DND-41 (cell line): ENCODE measurements around the gene RNPEPL1.

ENCODE experiments used
- ATAC-seq: fragments of 200-7000 bp; cut with Tn5 transposase; 3 replicates; pipeline ENCODE4 v1.9.1; 2021; ENCODE audit warnings: low read depth; ENCODE audit not compliant: insufficient read depth
- DNase-seq: peaks from one replicate; pipeline ENCODE4 v3.0.0-alpha.2; 2020
- H2AFZ ChIP-seq: 2 replicates; pipeline ENCODE4 v1.6.0; 2012; ENCODE audit warnings: low read depth, low read length
- H3K27ac ChIP-seq: 2 replicates; pipeline ENCODE4 v1.5.1; 2012; ENCODE audit warnings: low read length, inconsistent platforms
- H3K27me3 ChIP-seq: fragments of 200-600 bp; sonication (generic); 2 replicates; pipeline ENCODE4 v1.6.0; 2012; ENCODE audit warnings: low read length, mild to moderate bottlenecking, inconsistent platforms; ENCODE audit not compliant: insufficient read depth, poor library complexity
- H3K36me3 ChIP-seq: 2 replicates; pipeline ENCODE4 v1.5.1; 2012; ENCODE audit warnings: low read length, inconsistent platforms; ENCODE audit not compliant: insufficient read depth
- H3K4me1 ChIP-seq: 2 replicates; pipeline ENCODE4 v1.5.1; 2012; ENCODE audit warnings: mild to moderate bottlenecking, low read length; ENCODE audit not compliant: insufficient read depth
- H3K4me2 ChIP-seq: 2 replicates; pipeline ENCODE4 v1.6.0; 2012; ENCODE audit warnings: mild to moderate bottlenecking, moderate library complexity, low read length, inconsistent platforms; ENCODE audit not compliant: insufficient read depth
- H3K4me3 ChIP-seq, 2 experiments: fragments of 200-600 bp in 1 of 2; shearing (Covaris generic) in 1 of 2; 2 replicates each; pipeline ENCODE4 v1.5.1; 2012 to 2016; ENCODE audit warnings: inconsistent platforms in 2 of 2, low read length in 2 of 2, mild to moderate bottlenecking in 2 of 2, low read depth in 1 of 2, moderate library complexity in 1 of 2
- H3K79me2 ChIP-seq: 2 replicates; pipeline ENCODE4 v1.6.0; 2012; ENCODE audit warnings: low read length, inconsistent platforms; ENCODE audit not compliant: insufficient read depth
- H3K9ac ChIP-seq: 2 replicates; pipeline ENCODE4 v1.6.0; 2012; ENCODE audit warnings: low read depth, mild to moderate bottlenecking, inconsistent platforms, low read length, moderate library complexity
- H3K9me3 ChIP-seq: 2 replicates; pipeline ENCODE4 v1.5.1; 2012; ENCODE audit warnings: low read length, moderate library complexity, mild to moderate bottlenecking, inconsistent platforms; ENCODE audit not compliant: insufficient read depth, severe bottlenecking
- H4K20me1 ChIP-seq: 2 replicates; pipeline ENCODE4 v1.6.0; 2012; ENCODE audit warnings: low read length; ENCODE audit not compliant: insufficient read depth
- CTCF ChIP-seq: IDR thresholded peaks from 2 replicates; pipeline ENCODE4 v1.5.1; 2012; ENCODE audit warnings: borderline replicate concordance, low read length, moderate library complexity, mild to moderate bottlenecking; ENCODE audit not compliant: poor library complexity, severe bottlenecking; ENCODE audit errors: extremely low read depth
- EZH2 ChIP-seq: IDR thresholded peaks from 3 replicates; pipeline ENCODE4 v1.6.1; 2012; ENCODE audit warnings: borderline replicate concordance, low read depth, mild to moderate bottlenecking, moderate library complexity, low read length, inconsistent platforms; ENCODE audit not compliant: severe bottlenecking

Gene RNPEPL1

GRCh38 chr2:240566203-240567136 lies 1.8 kb upstream of the RNPEPL1 start:
- Histone ChIP-seq H3K79me2 (peaks cover 68% of the 10 kb centered on the region), H3K36me3 (peaks cover 28% of the 10 kb centered on the region), H2AFZ (peak overlapping the region; percentile 85), H3K27ac (peak overlapping the region; percentile 97), H3K4me2 (peak overlapping the region; percentile 80), H3K9ac (peak overlapping the region; percentile 84), H4K20me1 (peaks cover 23% of the 10 kb centered on the region; the same call in 1 of the 2 replicates), H3K27me3 (no peaks in the 10 kb centered on the region), H3K4me3 (peak overlapping the region; percentile 16 to 84; a peak in 3 of 4 replicates), H3K4me1 (peaks cover 82% of the 10 kb centered on the region), H3K9me3 (no peaks in the 10 kb centered on the region)
- peak; percentile 68 for ATAC-seq
- TF ChIP-seq CTCF (peak; percentile 80), EZH2 (no peak)
- DNase-seq: peak; percentile 94

- peak overlapping the region; percentile 85 for H3K27ac ChIP-seq
- peaks cover 32% of the 10 kb centered on the region for H3K36me3 ChIP-seq
- H3K27me3 ChIP-seq: no peaks in the 10 kb centered on the region
- no peaks in the 10 kb centered on the region for H3K9me3 ChIP-seq
- peaks cover 31% of the 10 kb centered on the region for H4K20me1 ChIP-seq
- H3K9ac ChIP-seq: peak overlapping the region; percentile 84
- peak overlapping the region; percentile 79 for H2AFZ ChIP-seq
- TF ChIP-seq EZH2 (no peak), CTCF (no peak)
- peaks cover 74% of the 10 kb centered on the region for H3K4me1 ChIP-seq
- ATAC-seq: no peak
- peaks cover 69% of the 10 kb centered on the region for H3K79me2 ChIP-seq
- peak overlapping the region; percentile 80 for H3K4me2 ChIP-seq
- peak overlapping the region; percentile 25 to 84; a peak in 3 of 4 replicates for H3K4me3 ChIP-seq
- peak; percentile 24 for DNase-seq
These were observed 980 bp upstream of the RNPEPL1 start for GRCh38 chr2:240567137-240567871.

GRCh38 chr2:240568678-240569522 lies 616 bp downstream of the RNPEPL1 start:
- Histone ChIP-seq H3K27ac (peak overlapping the region; percentile 62), H3K4me3 (peak overlapping the region; percentile 64 to 71; a peak in 3 of 4 replicates), H3K27me3 (no peaks in the 10 kb centered on the region), H2AFZ (peak overlapping the region; percentile 77), H3K9ac (peak overlapping the region; percentile 88), H4K20me1 (peaks cover 43% of the 10 kb centered on the region), H3K36me3 (peaks cover 34% of the 10 kb centered on the region), H3K4me1 (peaks cover 61% of the 10 kb centered on the region), H3K4me2 (peak overlapping the region; percentile 81), H3K79me2 (peaks cover 59% of the 10 kb centered on the region), H3K9me3 (no peaks in the 10 kb centered on the region)
- no peak for TF ChIP-seq CTCF
- TF ChIP-seq EZH2: no peak
- ATAC-seq (0 out of 3 replicates have a peak, but pooled peaks have one; percentile 1), DNase-seq (peak; percentile 69)
